Measurements from ENCODE around the gene SUSD5.

GRCh38 chr3:33137691-33138090, 80.9 kb downstream of the SUSD5 start:
- TF ChIP-seq CTCF (IDR thresholded peaks at IDR 0.05; ENCODE audit: low read length) (no peak), EZH2 (IDR thresholded peaks at IDR 0.05; ENCODE audit: borderline replicate concordance, low read length) (no peak)
